HuH-7.5 (cell line): ENCODE measurements around the gene OR2AT4.
"Not testable (repeated sequence)": the region's sequence is repeated elsewhere in the genome, so short reads cannot be mapped to it uniquely, and the experiment has no call there.

Experiments used
- DNase-seq: peaks from one replicate; pipeline ENCODE4 v3.0.0; 2011; ENCODE audit warnings: low spot score

OR2AT4 gene

DNA sequence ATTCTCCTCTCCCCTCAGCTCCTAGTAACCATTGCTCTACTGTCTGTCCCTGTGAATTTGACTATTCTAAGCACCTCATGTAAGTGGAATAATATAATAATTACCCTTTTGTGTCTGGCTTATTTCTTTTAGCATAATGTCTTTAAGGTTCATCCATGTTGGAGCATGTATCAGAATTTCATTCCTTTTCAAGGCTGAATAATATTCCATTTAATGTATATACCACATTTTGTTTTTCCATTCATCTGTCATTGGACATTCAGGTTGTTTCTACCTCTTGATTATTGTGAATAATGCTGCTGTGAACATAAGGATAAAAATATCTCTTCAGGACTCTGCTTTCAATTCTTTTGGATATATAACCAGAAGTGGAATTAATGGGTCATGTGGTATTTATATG is 28.1 kb downstream of the OR2AT4 start:
- DNase-seq, result no peak

DNA sequence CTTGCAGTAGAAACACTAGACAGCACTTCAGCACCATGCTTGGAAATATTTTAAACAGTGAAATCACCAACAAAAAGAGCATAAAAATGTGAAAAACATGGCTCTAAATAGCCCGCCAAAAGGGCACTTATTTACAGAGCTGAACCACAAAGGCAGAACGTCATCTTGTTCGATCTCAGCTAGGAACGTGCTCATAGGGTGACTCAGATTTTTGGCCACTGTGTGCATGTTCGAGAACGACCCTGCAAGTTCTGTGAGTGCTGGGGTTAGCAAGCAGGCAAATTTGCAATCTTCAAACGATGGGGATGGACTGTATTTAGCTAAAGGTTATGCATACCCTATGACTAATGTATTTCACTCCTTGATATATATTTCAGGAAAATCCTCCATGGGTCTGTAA is 30.6 kb downstream of the OR2AT4 start:
- no peak for DNase-seq

DNA sequence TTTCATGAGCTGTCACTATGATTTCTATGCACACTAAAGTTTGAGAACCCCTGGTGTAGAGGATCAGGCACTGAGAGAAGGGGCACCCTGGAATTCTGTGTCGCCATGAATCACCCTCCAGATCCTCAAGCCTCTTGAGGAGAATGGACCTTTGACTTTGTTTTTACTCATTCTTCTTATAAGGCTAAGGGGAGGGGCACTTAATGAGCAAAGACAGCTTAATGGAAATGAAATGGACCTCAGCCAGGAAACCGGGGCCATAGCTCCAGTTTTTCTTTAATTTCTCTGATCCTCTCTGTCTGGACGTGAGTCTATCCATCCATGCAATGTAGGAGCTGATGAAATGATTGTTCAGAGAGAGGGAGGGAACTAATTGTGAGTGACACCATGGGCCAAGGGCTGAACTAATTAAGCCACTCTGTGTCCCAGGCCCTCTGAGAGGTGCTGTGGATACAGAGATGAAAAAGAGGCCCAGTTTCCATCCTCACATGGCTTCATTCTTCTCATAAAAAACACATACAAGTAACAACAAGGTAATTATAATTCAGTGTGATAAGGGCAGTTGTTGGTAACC is 32.8 kb downstream of the OR2AT4 start:
- no peak for DNase-seq

DNA sequence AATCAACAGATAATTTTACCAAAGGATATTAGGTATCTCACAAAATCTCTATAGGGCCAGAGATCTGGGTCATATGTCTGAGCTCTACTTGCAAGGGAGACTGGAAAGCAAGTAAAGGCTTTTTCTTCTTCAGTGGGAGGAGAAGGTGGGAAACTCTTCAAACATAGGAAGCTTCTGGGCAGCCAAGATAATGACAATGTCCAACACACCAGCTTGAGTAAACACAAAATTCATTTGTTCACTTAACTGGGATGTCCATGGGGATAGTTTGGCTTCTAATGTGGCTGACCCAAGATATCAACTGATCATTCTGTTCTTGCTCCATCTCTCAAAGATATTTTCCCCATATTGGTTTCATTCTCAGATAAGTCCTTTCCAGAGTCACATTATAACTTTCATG is 37.4 kb downstream of the OR2AT4 start:
- no peak for DNase-seq

DNA sequence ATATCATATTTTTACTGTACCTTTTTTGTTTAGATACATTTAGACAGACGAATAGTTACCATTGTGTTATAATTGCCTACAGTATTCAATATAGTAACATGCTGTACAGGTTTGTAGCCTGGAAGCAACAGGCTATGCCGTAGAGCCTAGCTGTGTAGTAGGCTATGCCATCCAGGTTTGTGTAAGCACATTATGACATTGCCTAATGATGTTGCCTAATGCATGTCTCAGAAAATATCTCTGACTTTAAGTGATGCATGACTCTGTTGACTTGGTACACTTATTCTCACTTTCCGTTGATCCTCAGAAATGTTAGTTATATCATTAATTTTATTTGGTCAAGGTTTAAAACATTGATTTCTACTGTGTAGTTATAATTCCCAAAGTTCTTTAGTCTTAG is 39.9 kb downstream of the OR2AT4 start:
- no peak for DNase-seq

DNA sequence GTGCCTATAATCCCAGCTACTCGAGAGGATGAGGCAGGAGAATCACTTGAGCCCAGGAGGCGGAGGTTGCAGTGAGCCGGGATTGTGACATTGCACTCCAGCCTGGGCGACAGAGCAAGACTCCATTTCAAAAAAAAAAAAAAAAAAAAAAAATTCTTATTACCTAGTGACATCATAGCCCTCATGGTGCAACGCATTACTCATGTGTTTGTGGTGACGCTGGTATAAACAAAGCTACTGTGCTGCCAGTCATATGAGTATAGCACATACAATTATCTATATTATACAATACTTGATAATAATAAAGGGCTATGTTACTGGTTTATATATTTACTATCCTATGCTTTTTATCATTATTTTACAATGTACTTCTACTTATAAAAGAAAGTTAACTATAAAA is 41.2 kb downstream of the OR2AT4 start:
- no peak for DNase-seq

DNA sequence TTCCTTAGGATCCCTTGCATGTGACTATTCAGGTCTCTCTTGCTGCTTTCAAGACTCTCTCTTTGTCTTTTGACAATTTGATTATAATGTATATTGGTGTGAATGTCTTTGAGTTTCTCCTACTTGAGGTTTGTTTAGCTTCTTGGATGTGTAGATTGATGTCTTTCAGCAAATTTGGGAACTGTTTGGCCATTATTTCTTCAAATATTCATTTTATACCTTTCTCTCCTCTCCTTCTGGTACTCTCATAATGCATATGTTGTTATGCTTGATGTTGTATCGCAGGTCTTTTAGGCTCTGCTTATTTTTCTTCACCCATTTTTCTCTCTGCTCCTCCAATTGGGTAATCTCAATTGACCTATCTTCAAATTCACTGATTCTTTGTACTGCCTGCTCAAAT is 44.2 kb downstream of the OR2AT4 start:
- DNase-seq, result no peak

DNA sequence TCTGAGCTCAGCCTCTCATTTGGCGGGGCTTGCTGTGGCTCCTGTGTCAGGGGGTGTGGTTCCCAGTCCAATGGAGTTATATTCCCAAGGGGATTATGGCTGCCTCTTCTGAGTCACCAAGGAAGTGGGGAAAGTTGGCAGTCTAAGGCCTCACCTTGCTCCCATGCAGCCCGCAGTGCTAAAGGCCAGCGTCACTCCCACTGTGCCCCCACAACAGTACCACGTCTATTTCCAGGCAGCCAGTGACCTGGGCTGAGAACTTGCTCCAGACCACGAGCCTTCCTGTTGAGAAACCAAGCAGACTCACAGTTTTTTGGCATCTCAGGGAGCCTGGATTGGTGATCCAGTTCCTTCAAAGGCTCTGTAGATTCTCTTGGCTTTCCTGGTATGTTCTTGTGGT is 45.6 kb downstream of the OR2AT4 start:
- DNase-seq, result no peak

DNA sequence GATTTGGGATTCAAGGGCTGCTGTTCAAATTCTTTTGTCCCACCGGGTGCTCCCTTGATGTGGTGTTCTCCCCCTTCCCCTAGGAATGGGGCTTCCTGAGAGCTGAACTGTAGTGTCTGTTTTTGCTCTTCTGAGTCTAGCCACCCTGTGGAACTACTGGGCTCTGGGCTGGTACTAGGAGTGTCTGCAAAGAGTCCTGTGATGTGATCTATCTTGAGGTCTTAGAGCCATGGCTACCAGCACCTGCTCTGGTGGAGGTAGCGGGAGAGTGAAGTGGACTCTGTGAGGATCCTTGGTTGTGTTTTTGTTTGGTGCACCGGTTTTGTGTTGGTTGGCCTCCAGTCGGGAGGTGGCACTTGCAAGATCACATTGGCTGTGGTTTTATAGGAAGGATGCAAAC is 46.2 kb downstream of the OR2AT4 start:
- DNase-seq, result no peak

DNA sequence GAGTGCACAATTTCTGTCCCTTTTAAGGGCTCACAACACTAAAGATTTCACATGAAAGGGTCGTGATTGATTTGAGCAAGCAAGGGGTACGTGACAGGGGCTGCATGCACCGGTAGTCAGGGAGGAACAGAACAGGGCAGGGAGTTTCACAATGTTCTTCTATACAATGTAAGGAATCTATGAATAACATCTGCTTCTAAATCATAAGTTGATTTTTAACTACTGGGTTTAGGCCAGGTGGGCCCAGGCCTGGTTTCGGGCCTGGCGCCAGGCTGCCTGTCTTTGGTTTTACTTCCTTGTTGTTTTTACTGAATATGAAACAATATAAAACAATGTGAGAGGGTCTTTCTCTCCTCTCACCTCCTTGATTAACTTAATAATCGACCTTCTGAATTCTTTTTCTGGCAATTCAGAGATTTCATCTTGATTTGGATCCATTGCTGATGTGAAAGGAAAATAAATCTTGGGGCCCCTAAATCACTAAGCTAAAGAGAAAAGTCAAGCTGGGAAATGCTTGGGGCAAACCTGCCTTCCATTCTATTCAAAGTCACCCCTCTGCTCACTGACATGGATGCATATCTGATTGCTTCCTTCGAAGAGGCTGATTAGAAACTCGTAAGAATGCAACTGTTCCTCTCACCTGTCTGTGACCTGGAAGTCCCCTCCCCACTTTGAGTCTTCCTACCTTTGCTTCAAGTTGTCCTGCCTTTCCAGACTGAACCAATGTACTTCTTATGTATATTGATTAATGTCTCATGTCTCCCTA is 47.0 kb downstream of the OR2AT4 start:
- not testable (repeated sequence) for DNase-seq

DNA sequence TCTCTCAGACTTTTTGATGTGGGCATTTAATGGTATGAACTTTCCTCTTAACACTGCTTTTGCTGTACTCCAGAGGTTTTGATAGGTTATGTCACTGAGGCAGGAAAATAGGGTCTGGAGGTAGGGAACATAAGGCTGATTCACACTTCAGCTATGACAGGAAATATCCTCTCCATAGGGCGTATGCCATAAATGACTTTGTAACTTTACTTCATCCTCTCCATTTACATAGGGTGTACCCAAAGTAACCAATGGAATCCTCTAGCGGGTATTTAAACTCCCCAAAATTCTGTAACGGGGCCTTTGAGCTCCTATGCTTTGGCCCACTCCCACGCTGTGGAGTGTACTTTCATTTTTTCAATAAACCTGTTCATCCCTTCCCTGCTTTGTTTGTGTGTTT is 49.5 kb downstream of the OR2AT4 start:
- DNase-seq, result no peak

DNA sequence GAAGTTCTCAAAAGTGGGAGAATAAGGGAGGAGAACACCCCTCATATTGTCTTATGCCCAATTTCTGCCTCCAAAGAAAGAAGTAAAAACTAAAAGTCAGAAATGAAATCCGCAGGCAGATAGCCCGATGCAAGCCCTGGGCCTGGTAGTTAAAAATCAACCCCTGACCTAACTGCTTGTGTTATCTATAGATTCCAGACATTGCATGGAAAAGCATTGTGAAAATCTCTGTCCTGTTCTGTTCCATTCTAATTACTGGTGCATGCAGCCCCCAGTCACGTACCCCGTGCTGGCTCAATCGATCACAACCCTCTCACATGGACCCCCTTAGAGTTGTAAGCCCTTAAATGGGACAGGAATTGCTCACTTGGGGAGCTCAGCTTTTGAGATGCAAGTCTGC is 50.0 kb downstream of the OR2AT4 start:
- not testable (repeated sequence) for DNase-seq

DNA sequence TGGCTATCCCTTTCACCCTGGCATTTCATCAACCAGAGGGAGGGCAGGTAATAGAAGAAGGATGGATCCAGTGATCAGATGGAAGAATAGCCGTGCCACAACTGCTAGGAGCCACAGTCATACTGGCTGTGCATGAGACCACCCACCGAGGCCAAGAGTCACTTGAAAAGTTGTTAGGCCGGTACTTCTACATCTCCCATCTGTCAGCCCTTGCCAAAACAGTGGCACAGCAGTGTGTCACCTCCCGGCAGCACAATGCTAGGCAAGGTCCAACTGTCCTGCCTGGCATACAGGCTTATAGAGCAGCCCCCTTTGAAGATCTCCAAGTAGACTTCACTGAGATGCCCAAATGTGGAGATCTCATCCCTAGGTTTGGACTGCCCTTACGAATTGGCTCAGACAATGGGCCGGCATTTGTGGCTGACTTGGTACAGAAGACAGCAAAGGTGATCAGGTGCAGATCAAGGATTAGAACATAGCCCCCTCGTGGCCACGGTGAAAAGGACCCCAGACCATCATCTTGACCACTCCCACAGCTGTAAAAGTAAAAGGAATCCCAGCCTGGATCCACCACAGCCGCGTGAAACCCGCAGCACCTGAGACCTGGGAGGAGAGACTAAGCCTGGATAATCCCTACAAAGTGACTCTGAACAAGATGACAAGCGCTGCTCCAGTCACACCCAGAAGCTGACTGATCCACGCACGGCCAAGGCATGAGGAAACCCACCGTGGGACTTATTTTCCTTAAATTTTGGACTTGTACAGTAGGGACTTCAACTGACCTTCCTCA is 52.1 kb downstream of the OR2AT4 start:
- not testable (repeated sequence) for DNase-seq

DNA sequence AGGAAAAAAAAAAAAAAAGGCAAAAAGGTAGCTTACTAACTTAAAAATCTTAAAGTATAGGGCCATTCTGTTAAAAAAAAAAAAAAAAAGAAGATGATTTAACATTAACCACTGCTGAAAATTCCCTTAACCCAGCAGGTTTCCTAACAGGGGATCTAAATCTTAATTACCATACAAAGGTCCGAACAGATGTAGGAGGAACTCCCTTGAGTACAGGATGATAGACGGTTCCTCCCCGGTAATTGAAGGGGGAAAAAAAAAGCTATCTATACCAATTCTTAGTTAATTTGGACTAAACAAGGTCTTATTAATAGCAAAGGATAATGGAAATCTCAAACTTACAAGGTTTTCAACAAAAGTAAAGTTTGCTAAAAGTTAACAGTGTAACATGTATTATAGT is 54.9 kb downstream of the OR2AT4 start:
- not testable (repeated sequence) for DNase-seq

DNA sequence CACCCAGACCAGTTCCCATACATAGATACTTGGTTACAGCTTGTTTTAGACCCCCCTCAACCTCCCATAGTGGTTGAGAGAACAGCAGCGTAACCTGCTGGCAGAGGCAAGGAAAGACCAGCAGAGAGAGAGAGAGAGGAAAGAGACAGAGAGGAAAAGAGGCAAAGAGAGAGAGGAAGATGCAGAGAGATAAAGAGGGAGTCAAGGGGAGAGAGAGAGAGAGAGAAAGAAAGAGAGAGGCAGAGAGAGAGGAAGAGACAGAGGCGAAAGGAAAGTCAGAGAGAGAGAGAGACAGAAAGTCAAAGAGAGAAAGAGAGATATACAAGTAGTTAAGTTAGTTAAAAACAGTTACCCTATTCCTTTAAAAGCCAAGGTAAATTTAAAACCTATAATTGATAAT is 55.4 kb downstream of the OR2AT4 start:
- no peak for DNase-seq

DNA sequence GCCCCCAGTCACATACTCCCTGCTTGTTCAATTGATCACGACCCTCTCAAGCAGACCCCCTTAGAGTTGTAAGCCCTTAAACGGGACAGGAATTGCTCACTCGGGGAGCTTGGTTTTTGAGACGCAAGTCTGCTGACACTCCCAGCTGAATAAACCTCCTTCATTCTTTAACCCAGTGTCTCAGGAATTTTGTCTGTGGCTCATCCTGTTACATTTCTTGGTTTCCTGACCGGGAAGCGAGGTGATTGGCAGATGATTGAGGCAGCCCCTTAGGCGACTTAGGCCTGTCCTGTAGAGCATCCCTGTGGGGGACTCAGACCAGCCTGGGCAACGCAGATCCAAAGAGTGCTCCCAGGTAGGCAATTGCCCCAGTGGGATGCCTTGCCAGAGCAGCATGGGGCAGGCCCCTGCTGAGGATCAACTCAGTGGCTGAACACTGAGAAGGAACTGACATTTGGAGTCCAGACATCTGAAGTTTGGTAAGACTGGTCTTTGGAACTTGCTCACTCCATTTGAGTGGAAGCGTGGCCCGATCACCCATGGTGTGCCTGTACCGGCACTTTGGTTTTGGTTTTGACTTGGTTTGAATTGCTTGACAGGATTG is 56.4 kb downstream of the OR2AT4 start:
- no peak for DNase-seq

DNA sequence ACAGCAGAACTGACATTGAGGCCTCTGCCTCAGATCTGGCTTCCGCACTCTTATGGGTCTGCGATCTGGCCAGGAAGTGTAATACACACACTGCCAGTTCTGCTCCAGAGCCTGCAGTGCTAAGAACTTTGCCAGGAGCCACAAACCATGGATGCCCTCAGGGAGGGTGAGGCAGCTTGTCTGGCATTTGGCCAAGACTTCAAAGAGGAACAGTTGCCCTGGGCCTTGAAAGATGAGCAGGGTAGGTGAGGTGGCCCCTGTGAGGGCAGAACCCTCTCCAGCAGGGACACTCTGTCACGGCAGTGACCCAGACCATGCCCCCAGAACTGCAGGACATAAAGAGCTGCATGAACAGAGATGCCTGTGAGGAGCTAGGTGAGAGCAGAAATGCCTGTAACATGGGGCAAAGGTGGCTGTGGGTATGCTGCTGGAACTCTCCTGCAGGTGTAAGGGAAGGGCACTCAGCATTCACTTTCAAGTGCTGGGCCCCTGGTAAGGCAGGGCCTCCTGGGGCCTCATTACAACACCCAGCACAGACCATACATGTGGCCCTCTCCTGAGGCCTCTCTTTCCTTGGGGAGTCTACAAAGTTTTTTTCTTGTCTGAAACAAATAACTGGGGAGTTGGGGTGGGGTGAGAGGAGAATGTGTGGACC is 60.6 kb downstream of the OR2AT4 start:
- DNase-seq, result no peak

DNA sequence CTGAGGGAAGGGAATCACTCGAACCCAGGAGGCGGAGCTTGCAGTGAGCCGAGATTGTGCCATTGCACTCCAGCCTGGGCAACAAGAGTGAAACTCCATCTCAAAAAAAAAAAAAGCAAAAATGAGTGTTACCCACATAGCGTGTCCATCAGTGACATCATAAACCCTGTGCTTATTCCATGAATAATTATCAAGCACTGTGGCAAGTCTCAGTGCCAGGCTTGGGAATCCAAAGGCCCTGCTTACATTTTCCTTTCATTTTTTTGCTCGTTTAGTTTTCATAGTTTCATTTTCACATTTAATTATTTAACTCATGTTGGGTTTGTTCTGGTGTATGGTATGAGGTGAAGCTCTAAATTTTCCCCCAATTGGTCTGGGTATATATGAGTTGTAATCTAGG is 61.4 kb downstream of the OR2AT4 start:
- DNase-seq, result no peak

DNA sequence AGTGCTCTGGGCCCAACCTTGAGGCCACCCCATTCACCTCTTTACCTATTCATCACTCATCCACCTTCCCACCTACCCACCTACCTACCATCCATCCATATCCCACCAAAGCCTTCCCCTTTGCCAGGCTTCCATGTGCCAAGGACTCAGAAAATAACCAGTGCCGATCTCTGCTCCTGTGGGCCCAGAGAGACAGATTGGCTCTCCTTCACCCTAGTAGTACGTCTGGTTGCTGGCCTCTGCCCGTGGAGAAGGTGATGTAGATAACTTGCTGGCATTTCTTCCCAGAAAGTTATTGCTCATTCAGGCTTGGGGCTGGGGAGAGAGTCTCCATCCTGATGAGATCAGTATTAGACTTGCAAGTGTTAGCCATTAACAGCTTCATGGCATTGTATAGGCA is 62.8 kb downstream of the OR2AT4 start:
- DNase-seq, result no peak

DNA sequence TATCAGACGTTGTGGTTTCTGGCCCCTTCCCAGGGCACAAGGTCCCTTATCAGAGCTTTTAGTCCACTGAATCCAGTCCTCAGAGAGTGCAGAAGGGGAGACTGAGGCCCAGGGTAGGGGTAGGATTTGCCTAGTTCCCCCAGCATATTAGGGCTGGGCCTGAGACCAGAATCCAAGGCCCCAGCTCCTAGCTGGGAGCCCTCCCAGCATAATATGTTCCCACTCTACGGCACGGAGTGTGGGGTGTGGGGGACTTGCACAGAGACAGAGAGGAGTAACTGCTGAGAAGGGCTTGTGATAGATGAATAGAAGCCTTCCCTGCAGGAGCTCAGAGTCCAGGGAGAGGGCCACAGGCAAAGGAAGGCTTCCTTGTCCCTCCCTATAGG is 64.1 kb downstream of the OR2AT4 start:
- no peak for DNase-seq

DNA sequence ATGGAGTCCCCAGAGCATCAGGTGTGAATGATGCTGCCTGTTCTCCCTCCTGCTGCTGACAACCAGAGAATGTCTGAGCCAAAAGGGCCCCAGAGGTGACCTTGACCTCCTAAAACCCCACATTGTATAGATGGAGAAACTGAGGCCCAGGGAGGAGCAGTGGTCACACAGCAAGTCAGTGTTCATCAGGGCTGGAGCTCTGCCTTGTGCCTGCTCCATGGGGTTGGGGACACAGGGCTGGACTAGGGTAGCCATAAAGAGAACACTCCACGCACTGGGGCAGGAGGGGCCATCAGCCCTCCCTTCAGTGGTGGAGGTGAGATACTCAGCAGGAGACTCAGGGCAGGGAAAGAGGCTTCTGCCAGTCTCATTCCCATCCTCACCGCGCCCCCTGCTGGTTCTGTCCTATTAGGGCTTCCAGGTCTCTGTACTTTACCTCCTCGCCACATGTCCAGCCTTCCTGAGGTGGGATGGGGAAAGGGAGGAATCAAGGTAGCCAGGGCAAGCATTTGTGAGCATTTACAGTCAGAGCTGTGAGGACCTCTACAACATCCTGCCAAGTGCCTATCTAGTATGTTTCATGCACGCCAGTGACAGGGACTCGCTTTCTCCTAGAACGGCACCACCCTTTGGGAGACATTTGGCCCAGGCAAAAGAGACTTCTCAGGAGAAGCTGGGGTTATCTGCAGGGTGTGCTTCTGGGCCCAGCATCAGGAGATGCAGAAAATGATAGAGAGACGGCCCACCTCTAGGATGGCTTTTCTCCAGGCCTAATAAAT is 64.7 kb downstream of the OR2AT4 start:
- peak; percentile 31 for DNase-seq
